HG03108 (cell line): ENCODE measurements around the gene TM7SF2.

Experiments used
- ATAC-seq: cut with Tn5 transposase; IDR thresholded peaks from one replicate; pipeline ENCODE4 v1.9.1; 2021; ENCODE audit warnings: moderate library complexity; ENCODE audit not compliant: unreplicated experiment

Gene TM7SF2

DNA sequence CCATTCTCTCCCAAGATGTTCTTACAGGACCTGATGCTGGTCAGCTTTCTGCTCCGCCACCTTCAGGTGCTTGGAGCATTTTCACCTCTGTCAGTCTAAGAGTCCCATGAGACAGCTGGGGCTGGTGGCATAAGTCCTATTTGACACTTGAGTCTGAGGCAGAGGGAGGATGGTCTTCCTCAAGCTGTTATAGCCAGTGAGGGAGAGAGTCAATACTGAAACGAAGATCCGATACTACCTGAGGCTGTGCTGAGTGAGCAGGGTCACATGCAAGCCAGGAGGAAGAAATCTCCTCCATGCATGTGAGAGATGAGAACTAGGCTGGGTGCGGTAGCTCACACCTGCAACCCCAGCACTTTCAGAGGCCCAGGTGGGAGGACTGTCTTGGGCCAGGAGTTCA is 22.1 kb upstream of the TM7SF2 start:
- ATAC-seq, result no peak

GRCh38 chr11:65090628-65091027 is 21.0 kb upstream of the TM7SF2 start:
- no peak for ATAC-seq

- ATAC-seq, result no peak
These were observed 16.2 kb upstream of the TM7SF2 start for GRCh38 chr11:65095427-65095826.

- peak; percentile 83 for ATAC-seq
These were observed 15.5 kb upstream of the TM7SF2 start, which contains the start of gene VPS51 for GRCh38 chr11:65095974-65096806. VPS51 (plus strand) TSS chr11:65096214; CDS start chr11:65096251, 37 bp downstream.

GRCh38 chr11:65096926-65097325 is 14.7 kb upstream of the TM7SF2 start:
- ATAC-seq, result no peak

GRCh38 chr11:65100674-65101350 is 10.9 kb upstream of the TM7SF2 start:
- ATAC-seq, result no peak

- no peak for ATAC-seq
These were observed 9.3 kb upstream of the TM7SF2 start for GRCh38 chr11:65102142-65103095.

DNA sequence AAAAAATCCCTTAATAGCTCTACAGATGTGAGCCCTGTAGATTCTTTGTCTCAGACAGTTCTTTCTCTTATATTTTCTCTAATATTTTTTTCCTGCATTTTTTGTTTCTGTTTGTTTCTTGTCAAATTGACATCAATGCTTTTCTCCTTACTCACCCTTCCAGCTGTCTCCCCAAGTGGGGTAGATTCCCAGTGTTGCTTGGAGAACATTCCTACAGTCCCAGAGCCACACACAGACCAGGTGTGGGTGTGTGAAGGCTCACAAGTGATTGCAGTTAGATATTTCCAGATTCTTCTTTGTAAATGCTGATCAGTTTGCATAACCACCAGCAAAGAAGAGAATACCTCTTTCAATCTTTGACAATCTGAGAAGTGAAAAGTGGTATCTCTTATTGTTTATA is 8.2 kb upstream of the TM7SF2 start:
- no peak for ATAC-seq

- no peak for ATAC-seq
These were observed 7.0 kb upstream of the TM7SF2 start for GRCh38 chr11:65104628-65105027.

DNA sequence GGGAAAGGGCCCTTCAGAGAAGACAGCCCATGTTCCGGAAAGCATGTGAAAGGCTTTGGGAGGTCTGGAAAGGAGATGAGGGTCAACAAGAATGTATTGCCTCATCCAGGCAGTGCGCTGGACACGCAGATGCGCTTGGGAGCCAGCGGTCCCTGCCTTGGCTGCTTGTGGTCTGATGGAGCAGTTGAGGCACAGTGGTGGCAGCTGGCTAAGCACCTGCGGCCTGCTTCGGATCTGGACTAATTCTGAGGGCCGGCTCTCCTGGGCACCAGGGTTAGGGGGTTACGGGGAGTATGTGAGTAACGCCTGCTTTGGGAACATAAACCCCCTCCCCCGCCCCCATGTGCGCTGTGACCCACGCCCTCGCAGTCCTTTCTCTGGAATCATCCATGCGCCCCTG is 4.6 kb upstream of the TM7SF2 start:
- ATAC-seq, result no peak

DNA sequence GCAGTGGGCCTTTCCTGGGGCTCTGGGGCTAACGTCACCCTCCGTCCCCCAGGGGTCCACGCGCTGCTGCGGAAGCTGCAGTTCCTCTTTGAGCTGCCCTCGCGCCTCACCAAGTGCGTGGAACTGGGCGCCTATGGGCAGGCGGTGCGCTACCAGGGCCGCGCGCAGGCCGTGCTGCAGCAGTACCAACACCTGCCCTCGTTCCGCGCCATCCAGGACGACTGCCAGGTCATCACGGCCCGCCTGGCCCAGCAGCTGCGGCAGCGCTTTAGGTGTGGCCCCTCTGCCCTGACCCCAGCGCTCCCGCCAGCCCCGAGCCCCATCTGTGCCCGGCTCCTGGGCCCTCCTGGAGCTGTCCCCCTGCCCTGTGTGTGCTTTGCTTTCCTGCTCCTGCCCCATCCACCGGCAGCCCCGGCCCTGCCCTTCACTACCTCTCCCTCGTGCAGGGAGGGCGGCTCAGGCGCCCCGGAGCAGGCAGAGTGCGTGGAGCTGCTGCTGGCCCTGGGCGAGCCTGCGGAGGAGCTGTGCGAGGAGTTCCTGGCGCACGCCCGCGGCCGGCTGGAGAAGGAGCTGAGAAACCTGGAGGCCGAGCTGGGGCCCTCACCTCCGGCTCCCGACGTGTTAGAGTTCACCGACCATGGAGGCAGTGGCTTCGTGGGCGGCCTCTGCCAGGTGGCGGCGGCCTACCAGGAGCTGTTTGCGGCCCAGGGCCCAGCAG is 3.8 kb upstream of the TM7SF2 start:
- no peak for ATAC-seq

GRCh38 chr11:65108469-65109123 is 3.1 kb upstream of the TM7SF2 start:
- no peak for ATAC-seq

- no peak for ATAC-seq
These were observed 2.2 kb upstream of the TM7SF2 start for GRCh38 chr11:65109231-65110198.

DNA sequence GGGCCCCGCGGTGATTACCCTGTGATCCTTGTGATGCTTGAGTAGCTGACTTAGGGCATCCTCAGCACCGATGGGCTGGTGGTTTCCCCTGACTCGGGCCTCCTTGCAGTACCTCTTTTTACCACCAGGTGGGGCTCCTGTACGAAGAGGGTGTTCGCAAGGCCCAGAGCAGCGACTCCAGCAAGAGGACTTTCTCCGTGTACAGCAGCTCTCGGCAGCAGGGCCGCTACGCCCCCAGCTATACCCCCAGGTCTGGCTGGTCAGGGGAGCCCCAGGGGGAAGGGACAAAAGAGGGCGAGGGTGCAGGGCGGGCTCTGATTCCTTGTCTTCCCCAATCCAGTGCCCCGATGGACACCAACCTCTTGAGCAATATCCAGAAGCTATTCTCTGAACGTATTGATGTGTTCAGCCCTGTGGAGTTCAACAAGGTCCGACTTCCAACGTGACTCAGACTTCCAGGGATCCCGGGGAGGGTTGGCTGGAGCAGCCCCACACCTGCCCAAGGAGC is 1.3 kb upstream of the TM7SF2 start:
- no peak for ATAC-seq

GRCh38 chr11:65111159-65111743 is 421 bp upstream of the TM7SF2 start:
- no peak for ATAC-seq

GRCh38 chr11:65112546-65113360 is 1.1 kb downstream of the TM7SF2 start:
- no peak for ATAC-seq

GRCh38 chr11:65113361-65113756 is 1.7 kb downstream of the TM7SF2 start:
- ATAC-seq, result no peak
